Measurements from ENCODE around the gene XNDC1N. TPM values are rescaled to one million over a fixed set of nuclear protein-coding genes. Genes with fewer than 3 reads are reported as not detected.

The XNDC1N gene
- total and polyA plus RNA-seq, 9 of the 15 experiments (the other 6 are each of a cell fraction or from before 2014, with no cell fraction given): 6.8 to 11.4 (median 9.7) TPM

- ChIA-PET CTCF (ENCODE audit: low intra/inter-chr PET ratio) (no interaction called here), POLR2A (interaction anchor here (1.4 kb wide), 1 partner anchor 11 kb away, joined by 4 read pairs; no protein-coding TSS in a partner anchor)
- TF ChIP-seq ZHX1 (conservative IDR thresholded peaks at IDR 0.05; ENCODE audit: low read length) (no peak), CCAR2 (IDR thresholded peaks at IDR 0.05; ENCODE audit: low read depth, low read length) (no peak), MAZ (CRISPR knock-in tag; conservative IDR thresholded peaks at IDR 0.05 in 1 of 2, IDR thresholded peaks at IDR 0.05 in 1 of 2) (no peak), ZNF696 (CRISPR knock-in tag; conservative IDR thresholded peaks at IDR 0.05) (no peak), ZNF507 (tag; conservative IDR thresholded peaks at IDR 0.05) (no peak), FOXO4 (CRISPR knock-in tag; IDR thresholded peaks at IDR 0.05) (no peak)
- no peaks in the 10 kb centered on the region for H3K27me3 ChIP-seq (ENCODE audit: control insufficient read depth in 2 of 2, insufficient read depth in 2 of 2, low read length in 2 of 2)
- H4K20me1 ChIP-seq (replicated peaks; ENCODE audit: control insufficient read depth, insufficient read depth, low read length): no peaks in the 10 kb centered on the region
- H3K9me1 ChIP-seq (ENCODE audit: control insufficient read depth, insufficient read depth, low read length): no peaks in the 10 kb centered on the region
- H3K4me2 ChIP-seq (ENCODE audit: insufficient read depth, low read length): no peak overlapping the region
- intact Hi-C loops (cut with micrococcal nuclease) (no loop called here), in situ Hi-C loops (cut with MboI) (no loop called here)
- H3K36me3 ChIP-seq (ENCODE audit: control insufficient read depth, insufficient read depth, low read length): peaks cover 66% of the 10 kb centered on the region
- H3K79me2 ChIP-seq (ENCODE audit: control insufficient read depth, insufficient read depth, low read length): peaks cover 6% of the 10 kb centered on the region; the same call in 1 of the 3 replicates
- H3K9me3 ChIP-seq (replicated peaks; ENCODE audit: control insufficient read depth, insufficient read depth, low read depth, low read length): no peaks in the 10 kb centered on the region
- no peak overlapping the region for H3K9ac ChIP-seq (ENCODE audit: insufficient read depth in 1 of 2, low read depth in 2 of 2, low read length in 2 of 2)
- no peak overlapping the region for H3K4me3 ChIP-seq
- no peak for DNase-seq (ENCODE audit: extremely low read depth in 1 of 4, low spot score in 3 of 4)
- BruUV-seq (replicated peaks): no TSS peak
- peaks cover 3 to 4% of the 10 kb centered on the region in 2 experiments; a peak in 3 of 5 replicates for H3K4me1 ChIP-seq (replicated peaks in 1 of 2; ENCODE audit: control insufficient read depth in 2 of 2, insufficient read depth in 2 of 2, low read length in 2 of 2)
- H3K27ac ChIP-seq (ENCODE audit: extremely low read depth, low read depth, low read length): no peak overlapping the region
- FAIRE-seq: no peak
- WGBS (ENCODE audit: insufficient coverage, low coverage, missing lambda C conversion rate): 95% methylated on average over 4 of the region's 4 CpGs
- no peak for ATAC-seq
- no peak overlapping the region for H2AFZ ChIP-seq (ENCODE audit: low read depth, low read length)
Observed at GRCh38 chr11:71964641-71965040, 36.2 kb upstream of the XNDC1N start.
